SK-N-SH treated with all-trans-retinoic acid at 6 μM for 48 hours (cell line): ENCODE data around the gene FDX1.

Source experiments
- ATAC-seq: fragments of 200-7000 bp; cut with Tn5 transposase; 3 replicates; pipeline ENCODE4 v1.9.1; 2020; ENCODE audit warnings: mild to moderate bottlenecking, moderate library complexity
- ARNTL ChIP-seq: fragments of 450-650 bp; formaldehyde crosslinking; IDR thresholded peaks from 2 replicates; pipeline ENCODE4 v1.5.0; 2020; ENCODE audit warnings: low read depth, mild to moderate bottlenecking, moderate library complexity, borderline replicate concordance
- BACH2 ChIP-seq: fragments of 250-450 bp; sonication (Bioruptor Pico); IDR thresholded peaks from 2 replicates; pipeline ENCODE4 v1.9.0; 2021; ENCODE audit warnings: mild to moderate bottlenecking, borderline replicate concordance
- CSDC2 ChIP-seq: fragments of 250-450 bp; sonication (Bioruptor Pico); IDR thresholded peaks from 2 replicates; pipeline ENCODE4 v1.5.0; 2020; ENCODE audit warnings: mild to moderate bottlenecking, moderate library complexity
- CSRNP3 ChIP-seq: fragments of 250-450 bp; sonication (Bioruptor Pico); IDR thresholded peaks from 2 replicates; pipeline ENCODE4 v1.5.1; 2021; ENCODE audit warnings: mild to moderate bottlenecking, moderate library complexity
- ESRRG ChIP-seq: fragments of 250-450 bp; sonication (Bioruptor Pico); IDR thresholded peaks from 2 replicates; pipeline ENCODE4 v1.6.1; 2021; ENCODE audit warnings: mild to moderate bottlenecking
- ISL1 ChIP-seq: fragments of 250-450 bp; sonication (Bioruptor Pico); IDR thresholded peaks from 2 replicates; pipeline ENCODE4 v2.1.2; 2022; ENCODE audit warnings: mild to moderate bottlenecking, moderate library complexity
- POU6F1 ChIP-seq: fragments of 250-450 bp; sonication (Bioruptor Pico); IDR thresholded peaks from 2 replicates; pipeline ENCODE4 v1.8.0; 2021; ENCODE audit warnings: low read depth, mild to moderate bottlenecking, moderate library complexity, borderline replicate concordance
- PPARA ChIP-seq: fragments of 250-450 bp; sonication (Bioruptor Pico); IDR thresholded peaks from 2 replicates; pipeline ENCODE4 v1.5.0; 2020; ENCODE audit warnings: mild to moderate bottlenecking, borderline replicate concordance
- RARB ChIP-seq: fragments of 250-450 bp; sonication (Bioruptor Pico); IDR thresholded peaks from 2 replicates; pipeline ENCODE4 v1.8.0; 2021; ENCODE audit warnings: mild to moderate bottlenecking, moderate library complexity
- SNAI2 ChIP-seq: fragments of 250-450 bp; sonication (Bioruptor Pico); IDR thresholded peaks from 2 replicates; pipeline ENCODE4 v1.5.0; 2020; ENCODE audit warnings: mild to moderate bottlenecking, moderate library complexity
- TOX ChIP-seq: fragments of 250-450 bp; sonication (Bioruptor Pico); IDR thresholded peaks from 2 replicates; pipeline ENCODE4 v1.8.0; 2021; ENCODE audit warnings: mild to moderate bottlenecking, moderate library complexity, borderline replicate concordance
- ZC3H10 ChIP-seq: fragments of 250-450 bp; sonication (Bioruptor Pico); IDR thresholded peaks from 2 replicates; pipeline ENCODE4 v1.5.1; 2021; ENCODE audit warnings: mild to moderate bottlenecking, moderate library complexity
- ZFP3 ChIP-seq: fragments of 250-450 bp; sonication (Bioruptor Pico); IDR thresholded peaks from 2 replicates; pipeline ENCODE4 v1.5.0; 2020; ENCODE audit warnings: mild to moderate bottlenecking, moderate library complexity
- ZFP30 ChIP-seq: fragments of 450-650 bp; formaldehyde crosslinking; IDR thresholded peaks from 2 replicates; pipeline ENCODE4 v1.5.0; 2022; ENCODE audit warnings: mild to moderate bottlenecking, moderate library complexity
- ZNF565 ChIP-seq: fragments of 450-650 bp; formaldehyde crosslinking; conservative IDR thresholded peaks from 2 replicates; pipeline ENCODE4 v1.5.0; 2020; ENCODE audit warnings: low read depth, mild to moderate bottlenecking, moderate library complexity
- ZNF70 ChIP-seq: fragments of 450-650 bp; formaldehyde crosslinking; IDR thresholded peaks from 2 replicates; pipeline ENCODE4 v1.5.0; 2020; ENCODE audit warnings: mild to moderate bottlenecking, moderate library complexity
- ZNF8 ChIP-seq: fragments of 450-650 bp; formaldehyde crosslinking; IDR thresholded peaks from 2 replicates; pipeline ENCODE4 v1.5.0; 2020; ENCODE audit warnings: mild to moderate bottlenecking, moderate library complexity
- TF ChIP-seq, protein P1 (sequence below): fragments of 250-450 bp; sonication (Bioruptor Pico); IDR thresholded peaks from 2 replicates; pipeline ENCODE4 v1.5.1; 2020; ENCODE audit warnings: low read depth, mild to moderate bottlenecking, moderate library complexity

Gene FDX1

DNA sequence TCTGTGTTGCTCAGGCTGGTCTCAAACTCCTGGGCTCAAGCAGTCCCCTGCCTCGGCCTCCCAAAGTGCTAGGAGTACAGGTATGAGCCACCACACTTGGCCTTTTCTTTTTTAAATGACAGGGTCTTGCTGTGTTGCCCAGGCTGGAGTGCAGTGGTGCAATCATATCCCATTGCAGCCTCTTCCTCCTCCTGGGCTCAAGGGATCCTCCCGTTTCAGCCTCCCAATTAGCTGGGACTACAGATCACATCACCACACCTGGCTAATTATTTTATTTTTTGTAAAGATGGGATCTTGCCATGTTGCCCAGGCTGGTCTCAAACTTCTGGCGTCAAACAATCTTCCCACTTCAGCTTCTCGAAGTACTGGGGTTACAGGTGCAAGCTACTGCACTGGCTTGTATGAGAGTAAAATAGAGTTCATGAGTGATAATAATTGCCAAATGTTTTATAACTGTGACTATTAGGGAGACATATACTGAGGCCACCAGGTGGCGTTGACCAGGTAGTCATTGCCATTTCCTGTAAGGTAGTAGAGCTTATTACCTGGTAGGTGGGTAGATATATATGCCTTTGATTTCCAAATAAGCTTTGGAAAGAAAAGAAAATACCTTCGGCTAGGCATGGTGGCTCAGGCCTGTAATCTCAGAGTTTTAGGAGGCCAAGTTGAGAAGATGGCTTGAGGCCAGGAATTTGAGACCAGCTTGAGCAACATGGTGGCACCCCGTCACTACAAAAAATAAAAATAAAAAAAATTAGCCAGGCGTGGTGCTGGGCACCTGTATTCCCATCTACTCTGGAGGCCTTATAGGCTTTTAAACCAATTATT is 5.4 kb downstream of the FDX1 start (continued):
- TF ChIP-seq CSRNP3 (CRISPR knock-in tag) (no peak), SNAI2 (CRISPR knock-in tag) (no peak), ESRRG (no peak), PPARA (CRISPR knock-in tag) (no peak)

DNA sequence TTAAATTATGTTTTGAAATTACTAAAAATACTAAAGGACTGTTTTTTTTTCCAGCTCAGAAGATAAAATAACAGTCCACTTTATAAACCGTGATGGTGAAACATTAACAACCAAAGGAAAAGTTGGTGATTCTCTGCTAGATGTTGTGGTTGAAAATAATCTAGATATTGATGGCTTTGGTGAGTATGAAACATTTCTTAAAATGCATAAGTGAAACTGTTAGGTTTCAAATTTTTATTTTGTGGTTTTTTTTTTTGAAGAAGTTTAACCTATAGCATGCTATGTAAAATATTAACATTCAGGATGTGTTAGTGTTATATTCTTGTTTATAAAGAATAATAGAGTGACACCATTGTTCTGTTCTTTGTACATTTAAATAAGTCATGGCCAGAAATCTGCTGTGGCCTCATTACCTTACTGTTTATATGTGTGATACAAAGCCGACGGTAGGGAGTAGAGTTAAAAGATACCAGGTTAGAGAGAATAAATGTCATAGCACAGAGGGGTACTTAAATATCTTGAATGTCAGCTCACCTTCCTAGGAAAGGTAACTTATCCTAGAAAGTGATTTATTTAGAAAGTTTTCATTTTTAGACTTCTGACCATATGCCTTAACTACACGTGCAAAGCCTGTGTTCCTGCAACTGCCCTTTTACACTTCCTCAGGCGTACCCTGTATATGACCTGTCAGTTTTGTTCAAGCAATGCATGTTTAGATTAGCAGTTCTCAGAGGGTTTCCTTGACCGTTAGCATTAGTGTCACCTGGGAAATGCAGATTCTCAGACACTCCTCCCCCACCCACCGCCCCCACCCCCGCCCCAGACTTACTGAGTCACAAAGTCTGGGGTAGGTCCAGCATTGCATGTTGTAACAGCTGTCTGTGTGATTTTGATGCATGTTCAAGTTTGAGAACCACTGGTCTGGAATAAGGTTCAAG is 6.3 kb downstream of the FDX1 start:
- TF ChIP-seq ZFP30 (CRISPR knock-in tag) (no peak), ZNF565 (CRISPR knock-in tag) (no peak), BACH2 (CRISPR knock-in tag) (no peak), ZNF70 (no peak), CSRNP3 (CRISPR knock-in tag) (no peak), SNAI2 (CRISPR knock-in tag) (no peak), ZC3H10 (CRISPR knock-in tag) (no peak), ARNTL (CRISPR knock-in tag) (no peak)
- TF ChIP-seq, protein P1, sequence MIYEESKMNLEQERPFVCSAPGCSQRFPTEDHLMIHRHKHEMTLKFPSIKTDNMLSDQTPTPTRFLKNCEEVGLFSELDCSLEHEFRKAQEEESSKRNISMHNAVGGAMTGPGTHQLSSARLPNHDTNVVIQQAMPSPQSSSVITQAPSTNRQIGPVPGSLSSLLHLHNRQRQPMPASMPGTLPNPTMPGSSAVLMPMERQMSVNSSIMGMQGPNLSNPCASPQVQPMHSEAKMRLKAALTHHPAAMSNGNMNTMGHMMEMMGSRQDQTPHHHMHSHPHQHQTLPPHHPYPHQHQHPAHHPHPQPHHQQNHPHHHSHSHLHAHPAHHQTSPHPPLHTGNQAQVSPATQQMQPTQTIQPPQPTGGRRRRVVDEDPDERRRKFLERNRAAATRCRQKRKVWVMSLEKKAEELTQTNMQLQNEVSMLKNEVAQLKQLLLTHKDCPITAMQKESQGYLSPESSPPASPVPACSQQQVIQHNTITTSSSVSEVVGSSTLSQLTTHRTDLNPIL = no peak
- no peak for ATAC-seq

- TF ChIP-seq RARB (no peak), TOX (no peak), ZNF565 (CRISPR knock-in tag) (no peak), POU6F1 (CRISPR knock-in tag) (no peak), CSDC2 (no peak), ISL1 (CRISPR knock-in tag) (no peak), ZNF70 (no peak), ZC3H10 (CRISPR knock-in tag) (no peak)
Observed at GRCh38 chr11:110438017-110438416, 8.3 kb downstream of the FDX1 start.

DNA sequence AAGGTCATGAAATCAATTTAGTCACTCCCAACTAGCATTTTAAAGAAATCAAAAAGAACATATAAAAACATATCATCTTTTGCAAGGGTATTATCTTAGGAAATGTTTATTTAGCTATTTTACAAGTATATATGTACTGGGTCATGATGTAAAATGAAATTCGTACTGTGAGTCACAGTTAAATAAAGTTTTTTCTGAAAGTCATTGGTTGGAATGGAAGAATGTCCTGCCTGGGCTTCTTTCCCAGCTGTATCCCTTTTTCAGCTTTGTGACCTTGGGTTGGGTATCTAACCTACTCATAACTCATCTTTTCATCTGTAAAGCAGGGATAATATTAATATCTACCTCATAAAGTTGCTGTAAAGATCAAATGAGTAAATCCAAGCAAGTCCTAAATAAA is 15.7 kb downstream of the FDX1 start:
- TF ChIP-seq ARNTL (CRISPR knock-in tag) (no peak), ZC3H10 (CRISPR knock-in tag) (no peak)
- TF ChIP-seq, all 23 proteins: peak for 0
- ATAC-seq = no peak

More at GRCh38 chr11:110438017-110438416, 8.3 kb downstream of the FDX1 start:
- no peak for ATAC-seq

DNA sequence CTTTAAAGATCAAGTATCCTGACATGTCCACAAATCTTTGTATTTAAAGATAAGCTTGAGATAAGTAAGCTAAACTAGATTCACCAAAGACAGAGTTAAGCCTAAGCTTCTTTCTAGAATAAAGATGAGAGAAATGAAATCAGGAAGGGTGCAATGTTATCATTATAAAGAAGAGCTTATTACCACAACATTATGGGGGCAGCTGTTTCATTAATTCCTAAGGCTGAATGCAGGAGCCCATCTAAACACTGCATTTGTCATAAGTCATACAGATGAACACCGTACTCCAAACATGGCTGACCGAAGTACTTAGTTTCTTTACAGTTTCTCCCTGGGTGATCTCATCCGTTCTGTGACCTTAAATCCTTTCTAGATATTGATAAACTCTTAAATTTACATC is 16.3 kb downstream of the FDX1 start:
- ATAC-seq = no peak

More for the DNA sequence above, 16.3 kb downstream of the FDX1 start:
- no peak for TF ChIP-seq RARB
- TF ChIP-seq ZFP3 = no peak
- TF ChIP-seq ZC3H10 (CRISPR knock-in tag) = no peak
- no peak for TF ChIP-seq TOX
- no peak for TF ChIP-seq ZFP30 (CRISPR knock-in tag)
- TF ChIP-seq, protein P1 = no peak
- no peak for TF ChIP-seq ZNF8 (CRISPR knock-in tag)
- no peak for TF ChIP-seq CSRNP3 (CRISPR knock-in tag)
- no peak for TF ChIP-seq BACH2 (CRISPR knock-in tag)
- TF ChIP-seq, all 23 proteins: peak for 0
